Nasal cavity respiratory epithelium epithelial cell of viscerocranial mucosa (primary cell): ENCODE data around the gene PRELID1. TPM values are rescaled to one million over a fixed set of nuclear protein-coding genes. Genes with fewer than 3 reads are reported as not detected.

ENCODE experiments used
- total RNA-seq: library from RNA; depleted of rRNA; stranded (reverse); fragments of >200 nt; gene quantifications from 2 replicates; pipeline ENCODE4 v1.2.3, GENCODE V29; 2014

Gene PRELID1
- total RNA-seq = 69.4 and 98.8 TPM in 2 replicates

DNA sequence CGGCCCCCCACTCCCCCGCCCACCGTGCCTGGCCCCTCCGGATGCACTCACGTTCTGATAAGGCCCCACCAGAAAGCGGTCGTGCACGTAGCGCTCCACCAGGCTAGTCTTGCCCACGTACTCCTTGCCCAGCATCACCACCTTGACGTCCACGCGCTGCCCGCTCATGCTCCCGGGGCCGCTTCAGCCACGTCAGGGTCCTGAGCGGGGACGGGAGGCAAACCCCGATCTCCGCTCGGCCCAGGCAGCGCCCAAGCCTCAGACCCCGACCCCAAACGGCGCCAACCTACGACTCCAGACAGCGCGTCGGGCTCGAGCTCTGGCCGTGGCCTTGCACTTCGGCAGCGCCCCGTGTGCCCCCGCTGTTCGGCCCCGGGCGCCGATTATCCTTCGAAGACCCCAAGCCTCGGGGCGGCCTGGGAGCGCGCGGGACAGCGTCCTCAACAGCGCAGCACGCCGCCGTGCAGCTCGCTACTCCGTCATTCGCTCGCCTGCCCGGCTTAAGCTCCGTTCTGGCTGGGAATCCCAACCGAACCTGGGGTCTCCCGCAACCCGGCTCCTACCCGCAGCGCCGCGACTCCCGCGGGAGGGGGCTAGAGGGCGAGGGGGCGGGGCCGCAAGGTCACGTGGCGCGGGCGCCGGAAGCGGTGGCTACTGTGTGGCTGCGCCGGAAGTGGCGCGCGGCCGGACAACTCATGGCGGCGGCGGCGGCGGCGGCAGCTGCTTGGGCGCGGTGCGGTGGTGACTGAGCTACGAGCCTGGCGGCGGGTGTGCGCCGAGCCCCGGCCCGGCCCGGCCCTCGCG, at the start of gene PRELID1, which contains the start of gene RAB24:
PRELID1 (plus strand) TSS at position 679 of the 804 bp plus-strand sequence. CDS start 187 bp downstream, outside the sequence.
RAB24 (minus strand) TSS at position 599 of the 804 bp plus-strand sequence; CDS start at position 168, 431 bp downstream.

DNA sequence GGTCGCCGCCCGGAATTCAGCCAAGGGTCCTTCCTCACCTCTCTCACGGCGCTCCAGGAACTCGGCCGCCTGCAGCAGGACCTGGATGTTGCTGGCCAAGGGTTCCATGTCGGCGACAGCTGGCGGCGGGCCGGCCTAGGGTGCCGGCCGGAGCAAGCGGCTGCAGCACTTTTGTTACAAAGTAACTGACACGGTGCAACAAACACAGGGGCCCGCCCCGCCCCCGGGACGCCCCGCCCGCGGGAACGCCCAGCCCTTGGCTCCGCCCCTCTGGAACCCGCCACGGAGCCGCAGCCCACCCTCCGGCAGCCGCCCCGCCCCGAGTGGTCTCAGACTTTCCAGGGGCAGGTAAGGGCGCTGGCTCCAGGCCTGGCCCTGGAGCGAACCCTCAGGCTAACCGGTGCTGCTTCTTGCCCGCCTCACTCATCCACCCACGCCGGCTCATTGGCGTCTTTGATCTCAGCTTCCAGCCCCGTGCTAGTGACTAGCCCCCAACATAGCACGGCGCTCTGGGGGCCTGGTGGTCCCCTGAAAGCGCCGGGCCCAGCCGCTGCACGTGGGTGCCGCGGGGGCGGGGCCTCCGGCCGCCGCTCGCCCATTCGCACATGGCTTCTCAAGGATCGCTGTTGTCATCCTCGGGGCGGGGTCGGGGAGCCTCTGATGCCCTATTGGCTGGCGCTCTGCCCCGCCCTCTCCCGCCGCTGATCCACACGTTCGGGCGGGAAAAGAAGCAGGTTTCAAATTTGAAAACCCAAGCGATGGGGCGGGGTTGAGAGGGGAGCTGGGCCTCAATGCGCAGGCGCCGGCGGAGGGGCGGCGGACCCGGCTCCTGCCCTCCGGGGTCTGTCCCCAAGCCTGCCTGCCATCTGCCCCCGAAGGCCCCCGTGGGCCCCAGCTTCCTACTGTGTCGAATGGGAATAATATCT, 8.4 kb downstream of the PRELID1 start, which contains the start of gene MXD3:
MXD3 (minus strand) TSS at position 176 of the 926 bp plus-strand sequence; CDS start at position 108, 68 bp downstream.

GRCh38 chr5:177351392-177352329, 48.1 kb downstream of the PRELID1 start, which contains the start of gene LMAN2:
LMAN2 (minus strand) TSS chr5:177351668; CDS start chr5:177351647, 21 bp downstream.

Other genes with a start within 250 kb of the PRELID1 start
- gene FGFR4, start 216.9 kb upstream of the PRELID1 start, total RNA-seq = 1.2 and 2.1 TPM in 2 replicates
- 54.3 and 74.8 TPM in 2 replicates for gene NSD1, start 170.0 kb upstream of the PRELID1 start, total RNA-seq
- 20.5 and 23.9 TPM in 2 replicates for gene RAB24, start 80 bp upstream of the PRELID1 start, total RNA-seq
- gene MXD3, start 8.1 kb downstream of the PRELID1 start, total RNA-seq = 1.2 and 1.4 TPM in 2 replicates
- gene LMAN2, start 47.9 kb downstream of the PRELID1 start, total RNA-seq = 253 and 357 TPM in 2 replicates
- 3.8 and 12.5 TPM in 2 replicates for gene RGS14, start 54.1 kb downstream of the PRELID1 start, total RNA-seq
- gene SLC34A1, start 80.6 kb downstream of the PRELID1 start, total RNA-seq = 0.14 TPM in 1 of 2 replicates, not detected in the other
- not detected in 2 replicates for gene PFN3, start 96.9 kb downstream of the PRELID1 start, total RNA-seq
- 4.4 and 9.8 TPM in 2 replicates for gene F12, start 105.8 kb downstream of the PRELID1 start, total RNA-seq
- 38.6 and 44.3 TPM in 2 replicates for gene GRK6, start 122.9 kb downstream of the PRELID1 start, total RNA-seq
- 3.1 and 4.8 TPM in 2 replicates for gene PRR7, start 143.0 kb downstream of the PRELID1 start, total RNA-seq
- gene DBN1, start 169.8 kb downstream of the PRELID1 start, total RNA-seq = 59.8 and 140 TPM in 2 replicates
- gene PDLIM7, start 193.8 kb downstream of the PRELID1 start, total RNA-seq = 33.2 and 91.4 TPM in 2 replicates
- gene DOK3, start 206.0 kb downstream of the PRELID1 start, total RNA-seq = 0.68 and 7.6 TPM in 2 replicates
- 96.0 and 120 TPM in 2 replicates for gene DDX41, start 213.2 kb downstream of the PRELID1 start, total RNA-seq